SU-DHL-6 (cell line): ENCODE measurements around the gene EIF1B.

ENCODE experiments used
- EZH2phosphoT487 ChIP-seq: fragments of 200-600 bp; sonication (generic), shearing (Covaris generic); conservative IDR thresholded peaks from 2 replicates; pipeline ENCODE4 v1.6.1; 2018; ENCODE audit warnings: mild to moderate bottlenecking, antibody characterized with exemption, low read length, moderate library complexity, mixed read lengths
- TF ChIP-seq, protein P1 (sequence below): fragments of 200-600 bp; sonication (generic); IDR thresholded peaks from one replicate; pipeline ENCODE4 v1.5.1; 2017; ENCODE audit warnings: antibody characterized with exemption, mild to moderate bottlenecking, low read length, moderate library complexity; ENCODE audit not compliant: insufficient read depth, poor library complexity, severe bottlenecking

GRCh38 chr3:40329071-40329470 lies 19.6 kb downstream of the EIF1B start:
- TF ChIP-seq, protein P1, sequence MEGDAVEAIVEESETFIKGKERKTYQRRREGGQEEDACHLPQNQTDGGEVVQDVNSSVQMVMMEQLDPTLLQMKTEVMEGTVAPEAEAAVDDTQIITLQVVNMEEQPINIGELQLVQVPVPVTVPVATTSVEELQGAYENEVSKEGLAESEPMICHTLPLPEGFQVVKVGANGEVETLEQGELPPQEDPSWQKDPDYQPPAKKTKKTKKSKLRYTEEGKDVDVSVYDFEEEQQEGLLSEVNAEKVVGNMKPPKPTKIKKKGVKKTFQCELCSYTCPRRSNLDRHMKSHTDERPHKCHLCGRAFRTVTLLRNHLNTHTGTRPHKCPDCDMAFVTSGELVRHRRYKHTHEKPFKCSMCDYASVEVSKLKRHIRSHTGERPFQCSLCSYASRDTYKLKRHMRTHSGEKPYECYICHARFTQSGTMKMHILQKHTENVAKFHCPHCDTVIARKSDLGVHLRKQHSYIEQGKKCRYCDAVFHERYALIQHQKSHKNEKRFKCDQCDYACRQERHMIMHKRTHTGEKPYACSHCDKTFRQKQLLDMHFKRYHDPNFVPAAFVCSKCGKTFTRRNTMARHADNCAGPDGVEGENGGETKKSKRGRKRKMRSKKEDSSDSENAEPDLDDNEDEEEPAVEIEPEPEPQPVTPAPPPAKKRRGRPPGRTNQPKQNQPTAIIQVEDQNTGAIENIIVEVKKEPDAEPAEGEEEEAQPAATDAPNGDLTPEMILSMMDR, result no peak
- no peak for TF ChIP-seq EZH2phosphoT487
